NCI-H1436 (cell line): ENCODE measurements around the gene ZFP92.

Experiments
- DNase-seq: peaks from one replicate; lab custom pipeline; 2025; lab: John Stamatoyannopoulos, UW

The ZFP92 gene

DNA sequence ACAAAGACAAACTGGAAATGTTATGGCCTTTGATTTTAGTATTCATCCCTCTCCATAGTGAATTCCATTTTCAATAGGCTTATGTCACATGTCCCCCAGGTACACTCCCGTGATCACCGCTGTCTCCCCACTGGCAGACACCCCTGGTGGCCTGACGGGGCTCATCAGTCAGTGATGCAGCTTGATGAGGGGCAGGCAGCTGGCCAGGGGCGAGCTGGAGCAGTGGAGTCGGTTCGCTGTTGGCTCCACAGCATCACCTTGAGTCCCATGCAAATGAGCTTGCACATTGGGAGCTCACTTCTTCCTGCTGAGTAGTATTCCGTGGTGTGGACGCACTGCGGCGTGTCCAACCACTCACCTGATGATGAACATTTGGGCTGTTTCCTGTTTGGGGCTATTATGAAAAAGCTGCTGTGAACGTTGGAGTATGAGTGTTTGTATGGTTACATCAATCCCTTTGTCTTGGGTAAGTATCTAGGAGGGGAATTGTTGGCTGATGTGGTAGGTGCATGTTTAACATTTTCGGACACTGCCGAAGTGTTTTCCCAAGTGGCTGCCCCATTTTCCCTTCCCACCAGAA is 29.4 kb downstream of the ZFP92 start:
- DNase-seq = no peak

DNA sequence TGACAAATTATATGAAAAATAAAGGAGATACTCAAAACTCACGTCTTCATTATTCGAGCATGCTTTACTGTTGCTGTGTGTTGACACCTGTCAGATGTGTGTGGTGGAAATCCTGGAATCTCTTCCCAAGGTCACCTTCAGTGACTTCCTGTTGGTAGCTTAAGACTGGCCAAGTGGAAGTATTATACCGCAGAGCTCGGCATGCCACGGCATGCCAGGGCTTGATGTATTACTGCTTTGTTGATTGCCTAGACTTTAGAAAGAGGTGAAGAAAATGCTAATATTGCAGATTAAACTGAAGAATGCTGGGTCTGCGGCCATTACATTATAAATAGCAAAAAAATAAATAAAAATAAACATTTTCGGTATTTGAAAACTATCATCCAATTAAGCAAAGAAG is 30.0 kb downstream of the ZFP92 start:
- DNase-seq = no peak

- DNase-seq = no peak
Observed at GRCh38 chrX:153441981-153442380, 30.7 kb downstream of the ZFP92 start.

- no peak for DNase-seq
Observed at GRCh38 chrX:153442463-153442862, 31.2 kb downstream of the ZFP92 start.

GRCh38 chrX:153443476-153444332 is 32.4 kb downstream of the ZFP92 start:
- DNase-seq = no peak

DNA sequence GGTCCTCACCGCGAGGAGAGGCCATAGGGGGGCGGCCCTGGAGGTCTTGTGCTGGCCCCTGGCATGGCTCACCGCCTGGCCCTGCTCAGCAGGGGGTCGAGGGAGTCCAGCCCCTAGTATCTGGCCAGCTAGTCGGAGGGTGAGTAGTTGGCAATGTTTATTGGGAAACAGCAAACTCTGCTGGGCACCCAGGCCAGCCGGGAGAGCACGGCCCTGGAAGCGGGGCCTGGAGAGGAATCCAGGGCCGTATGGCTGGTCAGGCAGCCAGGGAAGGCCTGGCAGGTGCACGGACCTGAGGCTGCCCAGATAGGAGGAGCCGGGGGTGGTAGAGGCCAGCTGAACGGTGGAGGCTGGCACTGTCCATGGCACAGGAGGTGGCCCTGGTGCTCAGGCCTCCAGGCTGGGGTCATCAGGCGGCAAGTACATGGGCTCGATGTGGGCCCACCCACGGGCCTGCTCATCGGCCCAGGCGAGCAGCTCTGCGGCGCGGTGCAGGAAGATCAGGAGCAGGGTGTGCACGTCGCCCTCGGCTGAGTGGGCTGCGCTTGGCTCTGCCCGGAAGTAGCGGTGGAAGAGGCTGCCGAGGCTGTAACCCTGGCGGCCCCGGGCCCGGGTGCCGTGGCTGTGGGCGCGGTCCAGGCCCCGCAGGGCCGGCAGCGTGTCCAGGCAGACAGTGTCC is 33.2 kb downstream of the ZFP92 start:
- DNase-seq = no peak

GRCh38 chrX:153445106-153445855 is 34.0 kb downstream of the ZFP92 start:
- no peak for DNase-seq

GRCh38 chrX:153445856-153446635 is 34.8 kb downstream of the ZFP92 start, which contains the start of gene TREX2:
TSS of gene TREX2 (minus strand) at chrX:153446056. CDS start at chrX:153445430, 626 bp downstream.
- DNase-seq = no peak

- no peak for DNase-seq
Observed at GRCh38 chrX:153446636-153446936, 35.3 kb downstream of the ZFP92 start.

DNA sequence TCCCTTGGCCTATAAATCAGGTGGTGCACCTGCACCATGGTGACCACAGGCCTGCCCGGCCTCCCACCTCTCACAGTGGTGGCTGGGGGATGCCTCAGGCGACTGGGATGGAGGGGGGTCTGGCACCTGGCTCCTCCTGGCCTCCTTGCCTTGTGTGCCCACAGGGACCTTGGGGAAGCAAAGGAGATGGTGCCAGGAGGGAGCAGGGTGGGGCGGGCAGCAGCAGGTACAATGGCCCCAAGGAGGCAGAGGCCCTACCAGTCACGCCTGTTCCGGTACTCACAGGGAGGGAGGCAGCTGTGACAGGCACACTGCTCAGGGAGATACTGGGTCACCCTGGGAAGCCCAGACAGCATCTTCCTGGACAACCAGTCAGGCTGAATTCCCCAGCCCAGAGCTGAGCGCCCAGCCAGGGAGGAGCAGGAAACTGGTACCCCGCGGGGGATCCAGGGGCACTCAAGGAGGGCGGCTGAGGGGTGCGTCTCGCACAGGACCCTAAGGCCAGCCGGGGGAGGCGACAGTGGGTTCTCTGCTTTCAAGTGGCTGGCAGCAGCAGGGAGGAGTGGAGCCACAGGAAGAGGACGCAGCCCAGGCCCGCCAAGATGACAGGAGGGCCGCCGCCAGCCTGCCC is 35.8 kb downstream of the ZFP92 start:
- DNase-seq = no peak

GRCh38 chrX:153447581-153447960 is 36.3 kb downstream of the ZFP92 start:
- no peak for DNase-seq

DNA sequence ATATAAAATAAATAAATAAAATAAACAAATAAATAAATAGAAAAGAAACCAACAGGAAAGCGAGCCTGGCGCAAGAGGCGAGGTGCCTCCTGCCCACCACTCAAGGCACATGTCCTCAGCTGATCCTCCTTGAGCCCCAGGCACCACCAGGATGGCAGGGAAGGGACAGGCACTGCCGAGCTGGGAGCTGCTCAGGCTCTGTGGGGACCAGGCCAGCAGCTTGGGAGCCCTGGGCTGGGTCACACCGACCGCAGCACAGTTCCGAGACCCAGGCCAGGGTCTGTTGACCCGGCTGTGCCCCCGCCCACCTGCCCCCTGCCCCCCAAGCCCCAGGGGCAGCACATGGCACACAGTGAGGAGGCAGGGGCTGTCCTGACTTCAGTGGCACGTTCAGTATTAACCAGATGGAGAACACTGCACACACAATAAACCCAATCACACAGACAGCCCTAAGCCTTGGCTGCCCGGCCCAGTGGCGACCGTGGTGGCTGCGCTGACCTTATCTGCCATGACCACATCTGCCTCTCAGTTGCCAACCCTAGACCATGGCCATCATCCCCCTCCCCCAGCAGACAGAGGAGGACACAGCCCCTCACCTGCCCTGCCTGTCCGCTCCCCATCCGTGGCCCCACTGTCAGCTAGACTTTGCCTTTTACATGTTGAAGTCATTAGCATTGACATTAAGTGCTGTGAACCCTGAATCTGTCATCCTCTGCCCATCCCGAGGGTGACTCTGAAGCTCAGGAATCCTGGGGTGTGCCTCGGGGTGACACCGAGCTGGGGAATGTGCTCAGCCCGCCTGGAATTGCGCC is 37.5 kb downstream of the ZFP92 start:
- DNase-seq = no peak

- no peak for DNase-seq
Observed at GRCh38 chrX:153449368-153450113, 38.3 kb downstream of the ZFP92 start.

- DNase-seq = no peak
Observed at GRCh38 chrX:153450114-153450948, 39.1 kb downstream of the ZFP92 start.

DNA sequence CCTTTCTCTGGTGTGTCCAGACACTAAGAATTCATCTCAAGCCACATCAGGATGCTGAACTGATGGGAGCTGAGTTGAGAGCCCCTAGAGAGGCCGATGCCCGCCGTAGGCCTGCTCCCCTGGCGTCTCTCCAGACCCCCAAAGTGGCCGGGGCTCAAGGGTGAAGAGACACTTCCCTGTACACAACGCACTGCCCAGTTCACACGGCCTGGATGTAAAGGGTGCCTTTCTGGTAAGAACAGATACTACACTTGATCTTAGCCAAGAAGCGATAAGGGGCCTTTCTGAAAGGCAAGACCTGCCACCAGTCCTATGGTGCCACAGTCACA is 39.6 kb downstream of the ZFP92 start:
- DNase-seq = no peak

GRCh38 chrX:153454901-153455550 is 43.8 kb downstream of the ZFP92 start:
- DNase-seq = no peak

- DNase-seq = no peak
Observed at GRCh38 chrX:153455571-153455970, 44.3 kb downstream of the ZFP92 start.

DNA sequence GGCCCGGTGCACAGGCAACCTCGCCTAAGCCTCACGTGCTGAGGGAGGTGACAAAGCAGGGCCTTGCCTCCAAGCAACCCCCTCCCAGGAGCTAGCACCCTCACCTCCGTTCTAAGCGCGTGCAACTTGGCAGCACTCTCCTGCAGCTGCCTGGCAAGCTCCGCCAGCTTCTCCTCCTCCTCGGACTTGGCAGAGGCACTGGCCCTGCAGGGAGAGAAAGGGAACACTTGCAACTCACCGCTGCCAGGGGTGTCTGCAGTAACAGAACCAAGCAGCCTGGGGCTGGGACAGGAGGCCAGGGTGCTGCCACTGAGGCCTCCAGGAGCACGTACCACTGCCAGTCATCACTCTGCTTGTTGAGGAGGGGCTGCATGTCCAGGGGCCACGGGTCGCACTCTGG is 44.9 kb downstream of the ZFP92 start:
- no peak for DNase-seq
